Keratinocyte (primary cell): Measurements from ENCODE around the gene PKN2. TPM values are rescaled to one million over a fixed set of nuclear protein-coding genes. Genes with fewer than 3 reads are reported as not detected.
A peak's percentile ranks its signal among the peaks of the same experiment; 100 is the strongest.

Experiments used
- DNase-seq: peaks from one replicate; pipeline ENCODE4 v3.0.0-alpha.2; 2011; ENCODE audit warnings: low read depth, missing footprints, low spot score
- FAIRE-seq: peaks from 2 replicates; lab custom pipeline; 2011; peaks lifted over from hg19 to GRCh38; lab: Jason Lieb, UNC
- H2AFZ ChIP-seq: 2 replicates; pipeline ENCODE4 v1.6.0; 2012; ENCODE audit warnings: low read length, control low read depth, inconsistent platforms; ENCODE audit not compliant: control insufficient read depth
- H3K27ac ChIP-seq: 2 replicates; pipeline ENCODE4 v1.5.1; 2011; ENCODE audit warnings: low read length; ENCODE audit not compliant: control insufficient read depth, insufficient read depth
- H3K27me3 ChIP-seq: 3 replicates; pipeline ENCODE4 v1.6.0; 2011; ENCODE audit warnings: low read length; ENCODE audit not compliant: control insufficient read depth, insufficient read depth; ENCODE audit errors: extremely low read depth
- H3K36me3 ChIP-seq, 2 experiments: 2 replicates in 1 of 2; 3 replicates in 1 of 2; pipeline ENCODE4 v1.5.1; 2011; ENCODE audit warnings: low read length in 2 of 2, mild to moderate bottlenecking in 1 of 2; ENCODE audit not compliant: control insufficient read depth in 2 of 2, insufficient read depth in 2 of 2; ENCODE audit errors: extremely low read depth in 1 of 2
- H3K4me1 ChIP-seq: 3 replicates; pipeline ENCODE4 v1.5.1; 2011; ENCODE audit warnings: low read length; ENCODE audit not compliant: control insufficient read depth, insufficient read depth; ENCODE audit errors: extremely low read depth
- H3K4me2 ChIP-seq: 3 replicates; pipeline ENCODE4 v1.6.0; 2011; ENCODE audit warnings: low read depth, low read length; ENCODE audit not compliant: control insufficient read depth, insufficient read depth; ENCODE audit errors: extremely low read depth
- H3K4me3 ChIP-seq, 3 experiments: fragments of 200-600 bp in 1 of 3; sonication (generic) in 1 of 3; 2 replicates in 2 of 3; 3 replicates in 1 of 3; pipeline ENCODE4 v1.5.1; 2011 to 2016; ENCODE audit warnings: low read length in 3 of 3, mild to moderate bottlenecking in 3 of 3, control low read depth in 2 of 3, inconsistent platforms in 1 of 3, low read depth in 1 of 3, mixed read lengths in 1 of 3, mixed run types in 1 of 3, moderate library complexity in 1 of 3; ENCODE audit not compliant: control insufficient read depth in 2 of 3, insufficient read depth in 2 of 3; ENCODE audit errors: extremely low read depth in 1 of 3
- H3K79me2 ChIP-seq: 2 replicates; pipeline ENCODE4 v1.6.0; 2012; ENCODE audit warnings: low read length; ENCODE audit not compliant: control insufficient read depth, insufficient read depth
- H3K9ac ChIP-seq: 3 replicates; pipeline ENCODE4 v1.6.0; 2011; ENCODE audit warnings: low read length; ENCODE audit not compliant: control insufficient read depth, insufficient read depth; ENCODE audit errors: extremely low read depth
- H3K9me1 ChIP-seq: 3 replicates; pipeline ENCODE4 v1.6.0; 2011; ENCODE audit warnings: low read length; ENCODE audit not compliant: control insufficient read depth, insufficient read depth; ENCODE audit errors: extremely low read depth
- H3K9me3 ChIP-seq: 2 replicates; pipeline ENCODE4 v1.5.1; 2012; ENCODE audit warnings: low read depth, low read length; ENCODE audit not compliant: control insufficient read depth
- H4K20me1 ChIP-seq: 3 replicates; pipeline ENCODE4 v1.6.0; 2011; ENCODE audit warnings: low read length; ENCODE audit not compliant: control insufficient read depth, insufficient read depth; ENCODE audit errors: extremely low read depth
- EZH2 ChIP-seq: IDR thresholded peaks from one replicate; pipeline ENCODE4 v1.6.1; 2012; ENCODE audit warnings: inconsistent platforms, mild to moderate bottlenecking, low read length, moderate library complexity
- dilution Hi-C: fragments of 300-500 bp; cut with MboI; formaldehyde crosslinking; loops from one replicate; pipeline ENCODE4 v1.7.0; 2020; ENCODE audit warnings: low sequenced_read_pairs; ENCODE audit not compliant: extremely low pct_ligation_motif_present
- polyA plus RNA-seq, 5 experiments: library from polyadenylated mRNA; depleted of rRNA in 3 of 5; stranded (reverse) in 3 of 5; stranded (forward) in 1 of 5; unstranded in 1 of 5; fragments of >200 nt; gene quantifications; 1 replicate in 1 of 5; 2 replicates in 3 of 5; 3 replicates in 1 of 5; pipeline versions ENCODE4 v1.2.1 to v1.2.3, GENCODE V29; 2011 to 2012; ENCODE audit warnings: missing spikeins in 2 of 5, low read depth in 1 of 5, low replicate concordance in 1 of 5
- TF ChIP-seq, protein P1 (sequence below), 3 experiments: IDR thresholded peaks in 1 of 3; conservative IDR thresholded peaks in 1 of 3; optimal IDR thresholded peaks in 1 of 3; 2 replicates in 2 of 3; 3 replicates in 1 of 3; pipeline versions ENCODE3 to v1.5.1; 2011; ENCODE audit warnings: low read length in 3 of 3, mild to moderate bottlenecking in 3 of 3, moderate library complexity in 2 of 3, control low read depth in 1 of 3, inconsistent platforms in 1 of 3; ENCODE audit not compliant: insufficient read depth in 2 of 3; ENCODE audit errors: extremely low read depth in 1 of 3

PKN2 gene
- polyA plus RNA-seq, 1 donor (not counting 4 experiments of a cell fraction or from before 2014, with no cell fraction given), result 30.8 TPM

DNA sequence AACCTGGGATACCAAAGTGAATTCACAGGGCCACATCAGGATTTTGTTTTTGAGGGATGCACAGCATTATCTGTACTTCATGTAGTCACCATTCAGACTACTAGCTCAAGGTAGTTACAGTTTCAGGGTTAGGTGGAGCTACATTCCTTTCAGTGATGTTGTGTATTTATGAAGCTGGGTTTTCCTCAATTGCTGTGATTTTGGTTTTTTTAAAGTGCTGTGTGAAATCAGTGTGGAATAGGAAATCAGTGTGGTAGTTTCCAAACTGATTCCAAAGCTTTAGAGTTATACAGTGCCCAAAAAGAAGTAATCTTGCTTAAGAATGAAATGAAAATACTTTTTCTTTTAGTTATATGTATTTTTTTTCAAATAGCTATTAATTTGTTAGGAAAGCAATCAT, 95.8 kb downstream of the PKN2 start:
- FAIRE-seq (peak; percentile 85), DNase-seq (no peak)

DNA sequence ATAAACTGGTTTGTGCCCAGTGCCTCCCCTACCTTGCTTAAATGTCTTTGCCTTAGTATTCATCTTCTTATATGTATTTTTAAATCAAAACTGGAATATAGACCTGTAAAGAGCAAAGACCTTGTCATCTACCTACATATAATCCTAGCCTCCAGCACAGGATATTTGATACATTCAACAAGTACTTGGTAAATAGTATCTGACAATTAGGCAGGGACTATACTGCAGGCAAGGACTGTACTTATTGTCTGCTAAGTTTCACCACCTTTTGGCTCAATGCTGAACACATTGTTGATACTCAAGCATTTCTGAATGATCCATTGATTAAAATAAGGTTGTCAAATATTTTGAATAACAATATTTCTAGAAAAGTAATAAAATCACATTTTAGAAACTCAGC, 96.4 kb downstream of the PKN2 start:
- dilution Hi-C loops, result no loop called here
- no peak for TF ChIP-seq EZH2
- TF ChIP-seq, protein P1, sequence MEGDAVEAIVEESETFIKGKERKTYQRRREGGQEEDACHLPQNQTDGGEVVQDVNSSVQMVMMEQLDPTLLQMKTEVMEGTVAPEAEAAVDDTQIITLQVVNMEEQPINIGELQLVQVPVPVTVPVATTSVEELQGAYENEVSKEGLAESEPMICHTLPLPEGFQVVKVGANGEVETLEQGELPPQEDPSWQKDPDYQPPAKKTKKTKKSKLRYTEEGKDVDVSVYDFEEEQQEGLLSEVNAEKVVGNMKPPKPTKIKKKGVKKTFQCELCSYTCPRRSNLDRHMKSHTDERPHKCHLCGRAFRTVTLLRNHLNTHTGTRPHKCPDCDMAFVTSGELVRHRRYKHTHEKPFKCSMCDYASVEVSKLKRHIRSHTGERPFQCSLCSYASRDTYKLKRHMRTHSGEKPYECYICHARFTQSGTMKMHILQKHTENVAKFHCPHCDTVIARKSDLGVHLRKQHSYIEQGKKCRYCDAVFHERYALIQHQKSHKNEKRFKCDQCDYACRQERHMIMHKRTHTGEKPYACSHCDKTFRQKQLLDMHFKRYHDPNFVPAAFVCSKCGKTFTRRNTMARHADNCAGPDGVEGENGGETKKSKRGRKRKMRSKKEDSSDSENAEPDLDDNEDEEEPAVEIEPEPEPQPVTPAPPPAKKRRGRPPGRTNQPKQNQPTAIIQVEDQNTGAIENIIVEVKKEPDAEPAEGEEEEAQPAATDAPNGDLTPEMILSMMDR (optimal IDR thresholded peaks at IDR 0.05 in 1 of 3, IDR thresholded peaks at IDR 0.05 in 1 of 3, conservative IDR thresholded peaks at IDR 0.05 in 1 of 3; ENCODE audit: extremely low read depth in 1 of 3, insufficient read depth in 2 of 3, low read length in 3 of 3), result no peak
- no peaks in the 10 kb centered on the region for H3K79me2 ChIP-seq
- H3K4me3 ChIP-seq, result no peak overlapping the region
- no peaks in the 10 kb centered on the region for H3K9me1 ChIP-seq
- no peaks in the 10 kb centered on the region for H3K9me3 ChIP-seq
- no peaks in the 10 kb centered on the region for H3K27me3 ChIP-seq
- no peak overlapping the region for H3K27ac ChIP-seq
- peaks cover under 1% of the 10 kb centered on the region for H3K4me1 ChIP-seq
- no peak overlapping the region for H3K4me2 ChIP-seq
- no peak overlapping the region for H2AFZ ChIP-seq
- no peaks in the 10 kb centered on the region for H4K20me1 ChIP-seq
- FAIRE-seq (no peak), DNase-seq (no peak)
- H3K9ac ChIP-seq, result no peak overlapping the region
- peaks cover 2 to 13% of the 10 kb centered on the region in 2 experiments for H3K36me3 ChIP-seq

More for the DNA sequence above, 95.8 kb downstream of the PKN2 start:
- dilution Hi-C loops, result no loop called here
- no peak overlapping the region for H3K4me3 ChIP-seq
- TF ChIP-seq, protein P1 (optimal IDR thresholded peaks at IDR 0.05 in 1 of 3, IDR thresholded peaks at IDR 0.05 in 1 of 3, conservative IDR thresholded peaks at IDR 0.05 in 1 of 3; ENCODE audit: extremely low read depth in 1 of 3, insufficient read depth in 2 of 3, low read length in 3 of 3), result no peak
- TF ChIP-seq EZH2, result no peak
- no peaks in the 10 kb centered on the region for H3K79me2 ChIP-seq
- H4K20me1 ChIP-seq, result no peaks in the 10 kb centered on the region
- no peaks in the 10 kb centered on the region for H3K9me3 ChIP-seq
- no peak overlapping the region for H3K9ac ChIP-seq
- no peaks in the 10 kb centered on the region for H3K9me1 ChIP-seq
- H3K27ac ChIP-seq, result no peak overlapping the region
- peaks cover 7% of the 10 kb centered on the region for H3K4me1 ChIP-seq
- peaks cover 2 to 9% of the 10 kb centered on the region in 2 experiments for H3K36me3 ChIP-seq
- H2AFZ ChIP-seq, result no peak overlapping the region
- H3K27me3 ChIP-seq, result no peaks in the 10 kb centered on the region
- no peak overlapping the region for H3K4me2 ChIP-seq
